OCI-LY1 (cell line): ENCODE measurements around the gene FAM89A.

ENCODE experiments used
- CTCF ChIP-seq: fragments of 200-600 bp; sonication (generic), shearing (Covaris generic); IDR thresholded peaks from 2 replicates; pipeline ENCODE4 v1.5.1; 2017; ENCODE audit warnings: mild to moderate bottlenecking, antibody characterized with exemption, low read length, moderate library complexity, mixed read lengths
- EZH2 ChIP-seq: fragments of 200-600 bp; sonication (generic), shearing (Covaris generic); IDR thresholded peaks from 2 replicates; pipeline ENCODE4 v1.8.0; 2017; ENCODE audit warnings: borderline replicate concordance, mixed run types, mild to moderate bottlenecking, antibody characterized with exemption, low read length, moderate library complexity, mixed read lengths

DNA sequence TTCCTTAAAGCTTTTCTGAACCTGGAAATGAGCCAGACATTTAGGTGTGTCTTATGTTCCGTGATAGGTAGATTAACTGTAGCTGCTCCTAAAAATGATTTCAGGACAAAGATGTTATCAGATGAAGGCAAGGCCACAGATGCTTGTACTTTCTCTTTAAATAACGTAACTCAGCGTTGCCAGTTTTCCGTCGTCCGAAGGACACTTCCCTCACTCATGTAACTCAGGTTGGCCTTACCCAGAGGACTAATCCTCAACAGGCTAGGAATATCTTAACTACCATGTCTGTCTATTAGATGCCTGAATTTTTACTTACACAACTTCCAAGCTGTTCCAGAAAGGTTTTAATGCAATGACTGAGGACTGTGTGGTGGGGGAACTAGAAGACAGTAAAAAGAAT lies 35.4 kb upstream of the FAM89A start:
- no peak for TF ChIP-seq EZH2
- TF ChIP-seq CTCF, result no peak
